A673 (cell line): Measurements from ENCODE around the gene TEAD3. TPM values are rescaled to one million over a fixed set of nuclear protein-coding genes. Genes with fewer than 3 reads are reported as not detected.

Source experiments
- BruUV-seq: library from RNA; stranded (reverse); fragments of 400-500 nt; replicated peaks from 2 replicates; lab custom pipeline; 2021; lab: Mats Ljungman, UMichigan
- CTCF ChIA-PET: fragments of 300-600 bp; sonication (Branson Sonifier 250); formaldehyde crosslinking; loops from one replicate; lab custom pipeline; 2022; ENCODE audit warnings: antibody characterized with exemption; lab: Charles Lee
- POLR2A ChIA-PET: fragments of 300-600 bp; sonication (Branson Sonifier 250); formaldehyde crosslinking; loops from one replicate; lab custom pipeline; 2022; ENCODE audit warnings: antibody characterized with exemption; ENCODE audit not compliant: low non-redundant PET; lab: Charles Lee
- DNase-seq: peaks from one replicate; pipeline ENCODE4 v3.0.0-alpha.2; 2015; ENCODE audit warnings: low spot score
- H3K27ac ChIP-seq: fragments of 200-600 bp; sonication (generic); 2 replicates; pipeline ENCODE4 v1.5.1; 2016; ENCODE audit warnings: mixed run types, low read depth, mild to moderate bottlenecking, mixed read lengths, antibody characterized with exemption, low read length; ENCODE audit not compliant: poor library complexity, severe bottlenecking
- H3K27me3 ChIP-seq: fragments of 200-600 bp; sonication (generic); replicated peaks from 2 replicates; pipeline ENCODE4 v1.6.1; 2017; ENCODE audit warnings: mixed run types, low read depth, mild to moderate bottlenecking, mixed read lengths, antibody characterized with exemption, low read length; ENCODE audit not compliant: insufficient read depth, poor library complexity
- H3K36me3 ChIP-seq: fragments of 200-600 bp; sonication (generic); 2 replicates; pipeline ENCODE4 v1.6.1; 2016; ENCODE audit warnings: mixed run types, mild to moderate bottlenecking, mixed read lengths, antibody characterized with exemption, low read length; ENCODE audit not compliant: insufficient read depth, poor library complexity, severe bottlenecking
- H3K4me1 ChIP-seq: fragments of 200-600 bp; sonication (generic); 2 replicates; pipeline ENCODE4 v1.6.1; 2017; ENCODE audit warnings: mixed run types, mild to moderate bottlenecking, mixed read lengths, antibody characterized with exemption, low read length; ENCODE audit not compliant: insufficient read depth, poor library complexity, severe bottlenecking
- H3K4me3 ChIP-seq: fragments of 200-600 bp; sonication (generic); 2 replicates; pipeline ENCODE4 v1.5.1; 2016; ENCODE audit warnings: low read depth, mixed run types, mild to moderate bottlenecking, mixed read lengths, low read length; ENCODE audit not compliant: poor library complexity, severe bottlenecking
- H3K9me3 ChIP-seq: fragments of 200-600 bp; sonication (generic); 2 replicates; pipeline ENCODE4 v1.6.1; 2016; ENCODE audit warnings: mixed run types, low read depth, mild to moderate bottlenecking, mixed read lengths, antibody characterized with exemption, low read length; ENCODE audit not compliant: poor library complexity, severe bottlenecking
- CTCF ChIP-seq: fragments of 300-800, 200-600 bp; sonication (generic); conservative IDR thresholded peaks from 2 replicates; pipeline ENCODE4 v1.5.1; 2017; ENCODE audit warnings: low read depth, mild to moderate bottlenecking, antibody characterized with exemption, low read length, moderate library complexity, mixed read lengths
- EZH2 ChIP-seq: fragments of 200-600 bp; sonication (generic); IDR thresholded peaks from 2 replicates; pipeline ENCODE4 v1.6.1; 2017; ENCODE audit warnings: borderline replicate concordance, low read depth, mild to moderate bottlenecking, mixed read lengths, antibody characterized with exemption, low read length; ENCODE audit not compliant: poor library complexity, severe bottlenecking
- intact Hi-C: fragments of 100-400 bp; cut with micrococcal nuclease; formaldehyde crosslinking; loops from one replicate; pipeline ENCODE4 v1.10.0; 2022; ENCODE audit not compliant: unreplicated experiment
- total RNA-seq: library from RNA; stranded (reverse); gene quantifications from 2 replicates; pipeline ENCODE4 v1.2.3, GENCODE V29; 2021

The TEAD3 gene
- total RNA-seq, 1 experiment from 2014 or later = 10.3 TPM

DNA sequence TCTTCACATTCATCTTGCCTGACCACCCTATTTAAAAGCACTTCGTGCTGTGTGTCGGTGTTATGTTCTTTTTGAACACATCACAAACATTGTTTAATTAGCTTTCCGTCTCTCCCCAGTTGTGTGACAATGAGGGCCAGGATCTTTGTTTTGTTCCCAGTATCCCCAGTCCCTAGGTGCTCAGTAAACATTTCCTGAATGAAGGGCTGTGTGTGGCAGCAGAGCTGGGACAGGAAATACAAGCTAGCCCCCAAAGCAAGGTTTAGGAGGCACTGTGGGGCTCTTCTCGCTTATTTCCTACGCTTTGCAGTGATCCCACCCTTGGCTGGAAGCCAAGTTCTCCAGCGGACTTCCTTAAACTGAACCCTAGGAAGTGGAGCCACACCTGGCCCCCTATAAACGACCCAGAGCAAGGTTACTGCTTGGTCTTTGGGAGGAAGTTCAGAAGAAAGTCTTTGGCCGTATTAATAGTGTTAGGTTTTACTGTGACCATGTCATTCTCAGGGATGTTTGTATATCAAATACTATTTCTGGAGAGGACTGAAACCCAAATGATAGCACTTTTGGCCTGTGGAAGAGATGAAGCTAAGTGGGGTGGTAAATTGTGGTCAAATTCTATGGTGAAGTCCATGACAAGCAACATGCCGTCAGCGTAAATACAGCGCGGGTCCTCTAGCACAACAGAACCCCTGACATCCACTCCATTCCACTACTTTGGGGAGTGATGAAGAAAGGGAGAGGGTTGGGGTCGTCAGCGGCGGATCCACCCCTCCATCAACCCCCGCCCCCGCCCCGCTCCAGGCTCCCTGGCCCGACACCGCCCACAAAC, 45.3 kb downstream of the TEAD3 start:
- BruUV-seq = no TSS peak
- H3K36me3 ChIP-seq = peaks cover 12% of the 10 kb centered on the region
- POLR2A ChIA-PET = no interaction called here
- CTCF ChIA-PET = interaction anchor here (0.6 to 1.1 kb wide), 2 partner anchors 17 to 856 kb away, joined by 3 to 8 read pairs; partner anchors contain the start of gene RPL10A
- H3K4me3 ChIP-seq = peak overlapping the region; percentile 85
- H3K27ac ChIP-seq = no peak overlapping the region
- no peaks in the 10 kb centered on the region for H3K9me3 ChIP-seq
- H3K4me1 ChIP-seq = peaks cover 29% of the 10 kb centered on the region
- DNase-seq = no peak
- no peaks in the 10 kb centered on the region for H3K27me3 ChIP-seq
- TF ChIP-seq EZH2 (no peak), CTCF (no peak)
- intact Hi-C loops = no loop called here

DNA sequence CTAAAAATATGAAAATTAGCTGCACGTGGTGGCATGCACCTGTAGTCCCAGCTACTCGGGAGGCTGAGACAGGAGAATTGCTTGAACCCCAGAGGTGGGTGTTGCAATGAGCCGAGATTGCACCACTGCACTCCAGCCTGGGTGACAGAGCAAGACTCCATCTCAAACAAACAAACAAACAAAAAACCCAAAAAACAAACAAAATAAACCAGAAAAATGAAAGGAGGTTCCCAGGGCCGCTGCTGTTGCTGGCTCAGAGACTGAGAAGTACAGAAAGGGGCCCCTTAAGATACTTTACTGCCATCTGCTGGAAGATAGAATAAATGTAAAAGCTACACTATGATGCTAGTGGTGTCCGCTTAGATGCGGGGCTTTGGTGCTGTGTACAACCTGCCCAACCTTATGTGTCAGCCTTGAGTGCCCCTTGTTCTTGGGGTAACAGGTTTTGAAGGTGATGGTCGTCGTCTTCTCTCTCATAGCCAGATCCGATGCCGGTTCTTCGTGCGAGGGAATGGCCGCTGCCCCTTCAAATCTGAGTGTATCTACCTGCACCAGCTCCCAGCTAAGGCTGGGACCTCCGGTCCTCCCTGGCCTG, 47.5 kb downstream of the TEAD3 start:
- ChIA-PET POLR2A (no interaction called here), CTCF (interaction anchor here (0.6 to 2.1 kb wide), 11 partner anchors 14 to 155 kb away, joined by 3 to 42 read pairs (median 4); partner anchors contain the start of gene PPARD)
- DNase-seq = peak; percentile 82
- TF ChIP-seq EZH2 = no peak
- peak; percentile 68 for TF ChIP-seq CTCF
- BruUV-seq = no TSS peak
- no peak overlapping the region for H3K4me3 ChIP-seq
- H3K36me3 ChIP-seq = no peaks in the 10 kb centered on the region
- H3K27me3 ChIP-seq = no peaks in the 10 kb centered on the region
- H3K27ac ChIP-seq = no peak overlapping the region
- intact Hi-C loops = loop anchor here (1.0 kb wide), 2 partner anchors 107 to 155 kb away; partner anchors contain the start of gene PPARD
- peaks cover 19% of the 10 kb centered on the region for H3K4me1 ChIP-seq
- no peaks in the 10 kb centered on the region for H3K9me3 ChIP-seq

DNA sequence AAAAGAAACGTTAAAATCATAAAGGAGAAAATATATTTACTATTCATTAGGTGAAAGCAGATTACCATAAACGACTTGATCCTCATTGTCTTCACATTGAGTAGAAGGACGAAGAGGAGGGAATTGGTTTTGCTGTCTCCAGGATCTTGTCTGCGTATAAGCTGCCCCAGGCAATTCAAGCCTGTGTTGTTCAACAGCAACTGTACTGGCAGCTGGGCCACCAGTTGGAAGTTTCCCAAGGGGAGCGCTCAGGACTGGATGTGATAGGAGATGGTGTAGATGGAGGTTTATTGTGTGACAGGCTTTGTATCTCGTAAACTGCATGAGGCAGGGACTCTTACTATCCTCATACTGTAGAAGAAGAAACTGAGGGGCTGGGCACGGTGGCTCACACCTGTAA, 48.7 kb downstream of the TEAD3 start:
- no peak for DNase-seq
- ChIA-PET POLR2A (no interaction called here), CTCF (interaction anchor here (2.1 kb wide), 1 partner anchor 106 kb away, joined by 42 read pairs; the partner anchor contains the start of gene PPARD)
- intact Hi-C loops = no loop called here
- BruUV-seq = no TSS peak
- no peak overlapping the region for H3K27ac ChIP-seq
- no peak overlapping the region for H3K4me3 ChIP-seq
- no peaks in the 10 kb centered on the region for H3K9me3 ChIP-seq
- no peaks in the 10 kb centered on the region for H3K36me3 ChIP-seq
- no peak for TF ChIP-seq EZH2
- no peak for TF ChIP-seq CTCF
- H3K27me3 ChIP-seq = no peaks in the 10 kb centered on the region
- peaks cover 9% of the 10 kb centered on the region for H3K4me1 ChIP-seq
